T-cell (primary cell): ENCODE data around the gene OR6B3. TPM values are rescaled to one million over a fixed set of nuclear protein-coding genes. Genes with fewer than 3 reads are reported as not detected.
A peak's percentile ranks its signal among the peaks of the same experiment; 100 is the strongest.

ENCODE experiments used
- ATAC-seq, 4 experiments: fragments of 200-7000 bp in 3 of 4; fragments of 150-1000 bp in 1 of 4; cut with Tn5 transposase; replicated peaks in 1 of 4; 1 replicate in 3 of 4; 2 replicates in 1 of 4; pipeline ENCODE4 v1.10.0; 2021; ENCODE audit warnings: moderate library complexity in 3 of 4, mild to moderate bottlenecking in 2 of 4, moderate number of reproducible peaks in 1 of 4
- CTCF ChIA-PET, 2 donors: fragments of 300-600 bp; sonication (Branson Sonifier 250); formaldehyde crosslinking; loops; one replicate each; lab custom pipeline; 2022; ENCODE audit warnings: antibody characterized with exemption in 2 of 2; lab: Charles Lee
- POLR2A ChIA-PET, 2 donors: fragments of 300-600 bp; sonication (Branson Sonifier 250); formaldehyde crosslinking; loops; one replicate each; lab custom pipeline; 2022; ENCODE audit warnings: antibody characterized with exemption in 2 of 2; lab: Charles Lee
- DNase-seq, 35 experiments: peaks; one replicate each; pipeline versions ENCODE4 v3.0.0 to v3.0.0-alpha.2; 2013 to 2023
- H3K27ac ChIP-seq: one replicate; pipeline ENCODE4 v1.5.1; 2013; ENCODE audit warnings: low read length
- H3K27me3 ChIP-seq, 2 experiments: replicated peaks in 1 of 2; 1 replicate in 1 of 2; 2 replicates in 1 of 2; pipeline versions ENCODE4 v1.6.1 to v1.7.0; 2013; ENCODE audit warnings: low read length in 1 of 2, mixed read lengths in 1 of 2; ENCODE audit not compliant: control insufficient read depth in 2 of 2, insufficient read depth in 2 of 2; ENCODE audit errors: extremely low read depth in 1 of 2
- H3K36me3 ChIP-seq, 2 donors: 1 replicate in 1 of 2; 2 replicates in 1 of 2; pipeline versions ENCODE4 v1.6.1 to v1.7.0; 2013; ENCODE audit warnings: low read length in 1 of 2; ENCODE audit not compliant: control insufficient read depth in 2 of 2, insufficient read depth in 1 of 2; ENCODE audit errors: extremely low read depth in 1 of 2
- H3K4me1 ChIP-seq, 2 experiments: 1 replicate in 1 of 2; 2 replicates in 1 of 2; pipeline versions ENCODE4 v1.6.1 to v1.7.0; 2013; ENCODE audit warnings: low read length in 2 of 2, mixed read lengths in 1 of 2; ENCODE audit not compliant: insufficient read depth in 2 of 2, control insufficient read depth in 1 of 2; ENCODE audit errors: extremely low read depth in 1 of 2
- H3K4me3 ChIP-seq, 2 donors: 1 replicate in 1 of 2; 2 replicates in 1 of 2; pipeline versions ENCODE4 v1.5.1 to v1.7.0; 2013; ENCODE audit warnings: mild to moderate bottlenecking in 2 of 2, low read length in 1 of 2, moderate library complexity in 1 of 2; ENCODE audit not compliant: control insufficient read depth in 1 of 2; ENCODE audit errors: extremely low read depth in 1 of 2
- H3K9me3 ChIP-seq: 2 replicates; pipeline ENCODE4 v1.7.0; 2013
- H3K27ac Mint-ChIP-seq, 2 donors: one replicate each; pipeline ENCODE4 v1.8.0; 2020 to 2021; ENCODE audit warnings: mild to moderate bottlenecking in 2 of 2, mixed read lengths in 2 of 2
- H3K27me3 Mint-ChIP-seq, 2 donors: one replicate each; pipeline ENCODE4 v1.8.0; 2021 to 2022; ENCODE audit warnings: mixed read lengths in 2 of 2
- H3K36me3 Mint-ChIP-seq: one replicate; pipeline ENCODE4 v1.8.0; 2021; ENCODE audit warnings: mixed read lengths
- H3K4me1 Mint-ChIP-seq, 3 donors: one replicate each; pipeline ENCODE4 v1.8.0; 2020 to 2022; ENCODE audit warnings: mixed read lengths in 3 of 3, mild to moderate bottlenecking in 1 of 3
- H3K4me3 Mint-ChIP-seq, 3 donors: one replicate each; pipeline ENCODE4 v1.8.0; 2020 to 2022; ENCODE audit warnings: mild to moderate bottlenecking in 3 of 3, mixed read lengths in 3 of 3, moderate library complexity in 3 of 3
- H3K9me3 Mint-ChIP-seq, 3 donors: one replicate each; pipeline ENCODE4 v1.8.0; 2020 to 2022; ENCODE audit warnings: mixed read lengths in 3 of 3
- WGBS: methylation state at CpG from one replicate; pipeline ENCODE4 v1.1.5; 2013; ENCODE audit warnings: missing lambda C conversion rate; ENCODE audit not compliant: insufficient coverage; 5-methylcytosine and 5-hydroxymethylcytosine counted together
- total RNA-seq, 35 experiments: library from RNA in 6 of 35; stranded (reverse) in 6 of 35; fragments of 120-200 nt in 1 of 35; gene quantifications; one replicate each; pipeline versions ENCODE4 v1.2.1 to v1.2.4 and lab custom pipeline; 2013 to 2026

Gene OR6B3
- total RNA-seq, 5 donors from 2014 or later (not counting 1 experiment from before 2014, with no cell fraction given) = not detected

GRCh38 chr2:240023792-240024191, 29.5 kb downstream of the OR6B3 start:
- peaks cover 18% of the 10 kb centered on the region for H3K36me3 Mint-ChIP-seq
- Histone ChIP-seq H3K27ac (no peak overlapping the region), H3K4me1 (peaks cover 12 to 13% of the 10 kb centered on the region in 2 experiments), H3K27me3 (peaks cover 0 to 8% of the 10 kb centered on the region in 2 experiments), H3K36me3 (peaks cover 10 to 25% of the 10 kb centered on the region in 2 donors), H3K9me3 (no peaks in the 10 kb centered on the region), H3K4me3 (no peak overlapping the region)
- DNase-seq = no peak
- no peaks in the 10 kb centered on the region for H3K27me3 Mint-ChIP-seq
- no peak for ATAC-seq
- WGBS = no CpG with 5 or more reads among the region's 9 CpGs
- H3K9me3 Mint-ChIP-seq = no peaks in the 10 kb centered on the region
- H3K4me3 Mint-ChIP-seq = peak overlapping the region; percentile 88 to 94 (median 93)
- CTCF ChIA-PET = no interaction called here
- H3K27ac Mint-ChIP-seq = peak overlapping the region; percentile 61 to 90
- POLR2A ChIA-PET = no interaction called here
- peaks cover 27 to 40% (median 31%) of the 10 kb centered on the region in 3 donors for H3K4me1 Mint-ChIP-seq

GRCh38 chr2:240021488-240022104, 31.7 kb downstream of the OR6B3 start:
- Mint-ChIP-seq H3K27ac (no peak overlapping the region), H3K27me3 (no peaks in the 10 kb centered on the region), H3K36me3 (peaks cover 36% of the 10 kb centered on the region), H3K4me1 (peaks cover 30 to 53% (median 33%) of the 10 kb centered on the region in 3 donors), H3K4me3 (no peak overlapping the region), H3K9me3 (no peaks in the 10 kb centered on the region)
- ChIA-PET POLR2A (no interaction called here), CTCF (interaction anchor here in 1 of 2 donors (1.2 kb wide), 1 partner anchor 11 kb away, joined by 3 read pairs; no protein-coding TSS in a partner anchor)
- no peak overlapping the region for H3K27ac ChIP-seq
- 76% methylated on average over 8 of the region's 9 CpGs for WGBS
- ATAC-seq (no peak), DNase-seq (peak; percentile 19 to 71 (median 49))
- no peak overlapping the region for H3K4me3 ChIP-seq
- H3K27me3 ChIP-seq = peaks cover 0 to 8% of the 10 kb centered on the region in 2 experiments
- no peaks in the 10 kb centered on the region for H3K9me3 ChIP-seq
- peaks cover 18 to 46% of the 10 kb centered on the region in 2 donors for H3K36me3 ChIP-seq
- peaks cover 12 to 13% of the 10 kb centered on the region in 2 experiments for H3K4me1 ChIP-seq

- H3K4me1 ChIP-seq = peaks cover 0 to under 1% of the 10 kb centered on the region in 2 experiments
- H3K4me3 ChIP-seq = no peak overlapping the region
- Mint-ChIP-seq H3K4me1 (peaks cover 14 to 37% (median 19%) of the 10 kb centered on the region in 3 donors), H3K9me3 (no peaks in the 10 kb centered on the region), H3K4me3 (no peak overlapping the region), H3K36me3 (peaks cover 58% of the 10 kb centered on the region), H3K27me3 (no peaks in the 10 kb centered on the region), H3K27ac (no peak overlapping the region)
- 98% methylated on average over 5 of the region's 11 CpGs for WGBS
- no peaks in the 10 kb centered on the region for H3K27me3 ChIP-seq
- H3K27ac ChIP-seq = no peak overlapping the region
- CTCF ChIA-PET = no interaction called here
- peaks cover 21 to 76% of the 10 kb centered on the region in 2 donors for H3K36me3 ChIP-seq
- ATAC-seq = no peak
- POLR2A ChIA-PET = interaction anchor here in 1 of 2 donors (0.6 kb wide), 2 partner anchors 15 to 784 kb away, joined by 3 read pairs; no protein-coding TSS in a partner anchor
- H3K9me3 ChIP-seq = no peaks in the 10 kb centered on the region
- DNase-seq = no peak
Measured at GRCh38 chr2:240018071-240018750, 35.1 kb downstream of the OR6B3 start.

GRCh38 chr2:240014327-240014726, 39.0 kb downstream of the OR6B3 start:
- Histone ChIP-seq H3K27me3 (no peaks in the 10 kb centered on the region), H3K4me3 (no peak overlapping the region), H3K4me1 (no peaks in the 10 kb centered on the region), H3K9me3 (no peaks in the 10 kb centered on the region), H3K36me3 (peaks cover 17 to 85% of the 10 kb centered on the region in 2 donors), H3K27ac (no peak overlapping the region)
- WGBS = no CpG with 5 or more reads among the region's 9 CpGs
- H3K27me3 Mint-ChIP-seq = no peaks in the 10 kb centered on the region
- peaks cover 2 to 17% (median 3%) of the 10 kb centered on the region in 3 donors for H3K4me1 Mint-ChIP-seq
- no peak overlapping the region for H3K27ac Mint-ChIP-seq
- ATAC-seq (no peak), DNase-seq (no peak)
- no peak overlapping the region for H3K4me3 Mint-ChIP-seq
- CTCF ChIA-PET = no interaction called here
- POLR2A ChIA-PET = no interaction called here
- no peaks in the 10 kb centered on the region for H3K9me3 Mint-ChIP-seq
- H3K36me3 Mint-ChIP-seq = peaks cover 72% of the 10 kb centered on the region

DNA sequence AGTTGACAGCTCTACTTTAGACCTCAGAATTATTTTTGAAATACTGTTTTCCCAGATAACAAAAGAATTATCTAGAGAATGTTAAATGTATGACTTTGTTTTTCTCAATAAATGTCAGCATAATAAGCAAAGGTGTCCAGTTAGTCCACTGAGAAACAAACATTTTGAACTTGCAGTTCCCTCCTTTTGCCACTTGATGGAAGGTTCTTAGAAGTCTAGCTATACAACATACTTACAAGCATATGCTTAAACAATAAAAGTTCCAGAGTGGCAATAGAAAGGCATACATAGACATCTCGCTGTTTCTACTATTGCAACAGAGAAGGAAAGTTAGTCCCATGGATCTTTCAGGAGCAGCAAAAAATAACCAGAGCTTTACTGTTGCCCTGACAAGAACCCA, 40.0 kb downstream of the OR6B3 start:
- Histone ChIP-seq H3K9me3 (no peaks in the 10 kb centered on the region), H3K27me3 (no peaks in the 10 kb centered on the region), H3K4me3 (no peak overlapping the region), H3K36me3 (peaks cover 10 to 86% of the 10 kb centered on the region in 2 donors), H3K27ac (no peak overlapping the region), H3K4me1 (no peaks in the 10 kb centered on the region)
- Mint-ChIP-seq H3K27ac (no peak overlapping the region), H3K36me3 (peaks cover 72% of the 10 kb centered on the region), H3K4me1 (peaks cover 2 to 12% (median 3%) of the 10 kb centered on the region in 3 donors), H3K4me3 (no peak overlapping the region), H3K9me3 (no peaks in the 10 kb centered on the region), H3K27me3 (no peaks in the 10 kb centered on the region)
- DNase-seq (no peak), ATAC-seq (no peak)
- ChIA-PET CTCF (no interaction called here), POLR2A (no interaction called here)
- WGBS = 100% methylated on average over 1 of the region's 1 CpG

- H3K27ac ChIP-seq = no peak overlapping the region
- no peak for ATAC-seq
- H3K4me3 ChIP-seq = no peak overlapping the region
- ChIA-PET CTCF (no interaction called here), POLR2A (no interaction called here)
- H3K27me3 Mint-ChIP-seq = no peaks in the 10 kb centered on the region
- H3K36me3 ChIP-seq = peaks cover 26 to 83% of the 10 kb centered on the region in 2 donors
- no peak for DNase-seq
- H3K4me1 ChIP-seq = no peaks in the 10 kb centered on the region
- H3K36me3 Mint-ChIP-seq = peaks cover 71% of the 10 kb centered on the region
- peak overlapping the region in 1 of 3 donors; percentile 24 for H3K4me3 Mint-ChIP-seq
- WGBS = 96% methylated on average over 5 of the region's 7 CpGs
- H3K27ac Mint-ChIP-seq = no peak overlapping the region
- no peaks in the 10 kb centered on the region for H3K9me3 Mint-ChIP-seq
- no peaks in the 10 kb centered on the region for H3K27me3 ChIP-seq
- no peaks in the 10 kb centered on the region for H3K9me3 ChIP-seq
- H3K4me1 Mint-ChIP-seq = no peaks in the 10 kb centered on the region
Measured at GRCh38 chr2:240002983-240003382, 50.3 kb downstream of the OR6B3 start.
